Thoracic aorta endothelial cell (primary cell): ENCODE results near the gene KLHL2. TPM values are rescaled to one million over a fixed set of nuclear protein-coding genes. Genes with fewer than 3 reads are reported as not detected.

Source experiments
- small RNA-seq: library from RNA; depleted of rRNA; stranded (forward); fragments of <200 nt; gene quantifications from one replicate; pipeline ENCODE3, GENCODE V24; 2012
- total RNA-seq: library from RNA; depleted of rRNA; stranded (reverse); fragments of >200 nt; gene quantifications from 2 replicates; pipeline ENCODE4 v1.2.3, GENCODE V29; 2012

KLHL2 gene
- 26.1 and 29.4 TPM in 2 replicates for total RNA-seq

GRCh38 chr4:165207431-165208220 lies at the start of gene KLHL2:
Gene KLHL2 (plus strand): TSS chr4:165207561. CDS start chr4:165207877, 316 bp downstream.

GRCh38 chr4:165327211-165328100 lies 120.1 kb downstream of the KLHL2 start, which contains the start of gene MSMO1:
Gene MSMO1 (plus strand): TSS chr4:165327669. CDS start chr4:165333371, 5,702 bp downstream.

Small RNA genes within 50 kb of the gene (small RNA-seq; reads per million reads assigned to genes)
- not detected for gene RNU4-87P

Other genes starting within 250 kb of the KLHL2 start
- gene TRIM61, start 229.9 kb upstream of the KLHL2 start, total RNA-seq: 0.14 TPM in 1 of 2 replicates, not detected in the other
- gene TRIM60, start 175.6 kb upstream of the KLHL2 start, total RNA-seq: not detected in 2 replicates
- not detected in 2 replicates for gene TRIM75, start 153.7 kb upstream of the KLHL2 start, total RNA-seq
- 13.4 and 21.8 TPM in 2 replicates for gene TMEM192, start 94.7 kb upstream of the KLHL2 start, total RNA-seq
- gene MSMO1, start 120.1 kb downstream of the KLHL2 start, total RNA-seq: 181 and 320 TPM in 2 replicates
- 2.1 and 8.7 TPM in 2 replicates for gene CPE, start 171.4 kb downstream of the KLHL2 start, total RNA-seq